ENCODE data around the gene THRA. TPM values are rescaled to one million over a fixed set of nuclear protein-coding genes. Genes with fewer than 3 reads are reported as not detected.

Gene THRA
- total and polyA plus RNA-seq, 9 of the 15 experiments (the other 6 are each of a cell fraction or from before 2014, with no cell fraction given) = 0.34 to 23.4 (median 12.7) TPM

- no peak for TF ChIP-seq AFF4 (CRISPR knock-in tag; IDR thresholded peaks at IDR 0.05)
- no peak for TF ChIP-seq ARID1B (IDR thresholded peaks at IDR 0.05)
- no peak for TF ChIP-seq BMI1 (IDR thresholded peaks at IDR 0.05; ENCODE audit: low read length)
- TF ChIP-seq, protein P1, sequence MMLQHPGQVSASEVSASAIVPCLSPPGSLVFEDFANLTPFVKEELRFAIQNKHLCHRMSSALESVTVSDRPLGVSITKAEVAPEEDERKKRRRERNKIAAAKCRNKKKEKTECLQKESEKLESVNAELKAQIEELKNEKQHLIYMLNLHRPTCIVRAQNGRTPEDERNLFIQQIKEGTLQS (IDR thresholded peaks at IDR 0.05) = 0 out of 2 replicates have a peak, but pooled peaks have one; percentile 11
- TF ChIP-seq, protein P1 (CRISPR knock-in tag; conservative IDR thresholded peaks at IDR 0.05) = no peak
- TF ChIP-seq SOX6 (IDR thresholded peaks at IDR 0.05) = peak; percentile 61
- no peak for TF ChIP-seq RBM22 (IDR thresholded peaks at IDR 0.05; ENCODE audit: low read depth, low read length, poor library complexity, severe bottlenecking)
- TF ChIP-seq, protein P2, sequence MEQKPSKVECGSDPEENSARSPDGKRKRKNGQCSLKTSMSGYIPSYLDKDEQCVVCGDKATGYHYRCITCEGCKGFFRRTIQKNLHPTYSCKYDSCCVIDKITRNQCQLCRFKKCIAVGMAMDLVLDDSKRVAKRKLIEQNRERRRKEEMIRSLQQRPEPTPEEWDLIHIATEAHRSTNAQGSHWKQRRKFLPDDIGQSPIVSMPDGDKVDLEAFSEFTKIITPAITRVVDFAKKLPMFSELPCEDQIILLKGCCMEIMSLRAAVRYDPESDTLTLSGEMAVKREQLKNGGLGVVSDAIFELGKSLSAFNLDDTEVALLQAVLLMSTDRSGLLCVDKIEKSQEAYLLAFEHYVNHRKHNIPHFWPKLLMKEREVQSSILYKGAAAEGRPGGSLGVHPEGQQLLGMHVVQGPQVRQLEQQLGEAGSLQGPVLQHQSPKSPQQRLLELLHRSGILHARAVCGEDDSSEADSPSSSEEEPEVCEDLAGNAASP (IDR thresholded peaks at IDR 0.05) = no peak
- TF ChIP-seq KLF1 (tag; IDR thresholded peaks at IDR 0.05) = no peak
- TF ChIP-seq BCOR (IDR thresholded peaks at IDR 0.05) = no peak; the same call in 1 of the 2 replicates
- no peak for TF ChIP-seq GATAD2B (IDR thresholded peaks at IDR 0.05; ENCODE audit: borderline replicate concordance)
- no peak for TF ChIP-seq ZNF354B (CRISPR knock-in tag; IDR thresholded peaks at IDR 0.05)
- TF ChIP-seq CEBPZ (IDR thresholded peaks at IDR 0.05; ENCODE audit: borderline replicate concordance, low read depth, low read length) = no peak
- TF ChIP-seq GTF2E2 (tag; IDR thresholded peaks at IDR 0.05) = no peak
- TF ChIP-seq, protein P3, sequence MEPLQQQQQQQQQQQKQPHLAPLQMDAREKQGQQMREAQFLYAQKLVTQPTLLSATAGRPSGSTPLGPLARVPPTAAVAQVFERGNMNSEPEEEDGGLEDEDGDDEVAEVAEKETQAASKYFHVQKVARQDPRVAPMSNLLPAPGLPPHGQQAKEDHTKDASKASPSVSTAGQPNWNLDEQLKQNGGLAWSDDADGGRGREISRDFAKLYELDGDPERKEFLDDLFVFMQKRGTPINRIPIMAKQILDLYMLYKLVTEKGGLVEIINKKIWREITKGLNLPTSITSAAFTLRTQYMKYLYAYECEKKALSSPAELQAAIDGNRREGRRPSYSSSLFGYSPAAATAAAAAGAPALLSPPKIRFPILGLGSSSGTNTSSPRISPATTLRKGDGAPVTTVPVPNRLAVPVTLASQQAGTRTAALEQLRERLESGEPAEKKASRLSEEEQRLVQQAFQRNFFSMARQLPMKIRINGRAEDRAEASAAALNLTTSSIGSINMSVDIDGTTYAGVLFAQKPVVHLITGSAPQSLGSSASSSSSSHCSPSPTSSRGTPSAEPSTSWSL (CRISPR knock-in tag; IDR thresholded peaks at IDR 0.05; ENCODE audit: borderline replicate concordance) = no peak
- peak; percentile 96 for TF ChIP-seq CEBPB (tag; IDR thresholded peaks at IDR 0.05)
- TF ChIP-seq POLR2G (IDR thresholded peaks at IDR 0.05; ENCODE audit: low read depth, low read length) = peak; percentile 63
Measured at GRCh38 chr17:40113110-40113906, 50.5 kb downstream of the THRA start (continued).

All from K562 (cell line).